Stomach (tissue), 4 donors: ENCODE results near the gene ATRNL1.

Experiments
- CTCF ChIP-seq, 7 experiments: fragments of 450-650 bp in 4 of 7; fragments of 200-600 bp in 3 of 7; sonication (generic) in 3 of 7; IDR thresholded peaks; one replicate each; pipeline ENCODE4 v1.5.1; 2016 to 2019; ENCODE audit warnings: antibody characterized with exemption in 7 of 7, control low read depth in 2 of 7, mild to moderate bottlenecking in 1 of 7
- POLR2A ChIP-seq, 4 donors: fragments of 450-650 bp; IDR thresholded peaks; one replicate each; pipeline ENCODE4 v1.6.1; 2016; ENCODE audit warnings: antibody characterized with exemption in 4 of 4, control low read depth in 2 of 4, mild to moderate bottlenecking in 1 of 4, moderate library complexity in 1 of 4
- POLR2AphosphoS5 ChIP-seq, 3 donors: sonication (generic); formaldehyde crosslinking; IDR thresholded peaks; one replicate each; pipeline ENCODE4 v1.6.1; 2016; ENCODE audit warnings: antibody characterized with exemption in 3 of 3

- TF ChIP-seq CTCF (IDR thresholded peaks at IDR 0.05) (no peak), POLR2AphosphoS5 (IDR thresholded peaks at IDR 0.05) (no peak), POLR2A (IDR thresholded peaks at IDR 0.05) (no peak)
These were observed 27.4 kb upstream of the ATRNL1 start for GRCh38 chr10:115065801-115066200.
